NCI-H510A treated with DMSO at 0.1 percent for 48 hours (cell line): ENCODE measurements around the gene MRPL36.

Source experiments
- DNase-seq: peaks from one replicate; lab custom pipeline; 2025; lab: John Stamatoyannopoulos, UW

Gene MRPL36

GRCh38 chr5:1749346-1750124 is 50.1 kb downstream of the MRPL36 start:
- DNase-seq: no peak

DNA sequence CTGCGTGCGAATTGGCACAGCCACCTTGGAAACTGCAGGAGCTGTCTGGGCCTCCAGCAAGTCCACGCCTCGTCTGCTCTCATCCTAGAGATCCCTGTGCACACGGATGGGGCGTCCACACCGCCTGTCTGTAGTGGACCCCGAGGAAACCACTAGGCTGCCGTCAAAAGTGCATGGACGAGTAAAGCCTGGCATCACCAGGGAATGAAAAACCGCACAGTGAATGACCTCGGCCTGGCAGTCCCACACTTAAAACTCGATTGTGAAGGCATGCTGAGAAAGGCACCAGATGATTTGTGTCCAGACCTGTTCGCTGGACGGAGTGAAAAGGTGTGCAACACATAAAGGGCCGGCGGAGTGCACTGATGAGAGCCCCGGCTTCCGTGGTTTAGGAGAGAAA is 50.8 kb downstream of the MRPL36 start:
- no peak for DNase-seq
